ENCODE data around the gene TFEB. TPM values are rescaled to one million over a fixed set of nuclear protein-coding genes. Genes with fewer than 3 reads are reported as not detected.

TFEB gene
- total RNA-seq, 2 donors from 2014 or later = 16.9 to 21.7 TPM

DNA sequence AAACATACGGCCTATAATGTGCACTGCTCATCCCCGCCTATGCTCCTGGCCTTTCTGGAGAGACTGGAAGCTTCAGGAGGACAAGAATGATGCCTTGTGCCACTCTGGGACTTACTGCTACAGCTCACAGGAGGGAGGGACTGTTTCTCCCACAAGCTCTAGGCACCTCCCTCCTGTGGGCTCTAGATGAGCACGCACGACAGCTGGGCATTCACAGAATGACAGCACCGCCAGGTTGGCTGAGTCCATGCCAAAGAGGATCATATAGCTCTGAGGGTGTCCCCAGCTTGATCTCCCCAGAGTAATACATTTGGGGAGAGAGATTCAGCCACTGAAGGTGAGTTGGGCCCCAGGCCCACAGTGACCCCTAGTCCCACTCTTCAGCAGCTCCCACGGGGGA is 21.9 kb upstream of the TFEB start:
- TF ChIP-seq, protein P1, sequence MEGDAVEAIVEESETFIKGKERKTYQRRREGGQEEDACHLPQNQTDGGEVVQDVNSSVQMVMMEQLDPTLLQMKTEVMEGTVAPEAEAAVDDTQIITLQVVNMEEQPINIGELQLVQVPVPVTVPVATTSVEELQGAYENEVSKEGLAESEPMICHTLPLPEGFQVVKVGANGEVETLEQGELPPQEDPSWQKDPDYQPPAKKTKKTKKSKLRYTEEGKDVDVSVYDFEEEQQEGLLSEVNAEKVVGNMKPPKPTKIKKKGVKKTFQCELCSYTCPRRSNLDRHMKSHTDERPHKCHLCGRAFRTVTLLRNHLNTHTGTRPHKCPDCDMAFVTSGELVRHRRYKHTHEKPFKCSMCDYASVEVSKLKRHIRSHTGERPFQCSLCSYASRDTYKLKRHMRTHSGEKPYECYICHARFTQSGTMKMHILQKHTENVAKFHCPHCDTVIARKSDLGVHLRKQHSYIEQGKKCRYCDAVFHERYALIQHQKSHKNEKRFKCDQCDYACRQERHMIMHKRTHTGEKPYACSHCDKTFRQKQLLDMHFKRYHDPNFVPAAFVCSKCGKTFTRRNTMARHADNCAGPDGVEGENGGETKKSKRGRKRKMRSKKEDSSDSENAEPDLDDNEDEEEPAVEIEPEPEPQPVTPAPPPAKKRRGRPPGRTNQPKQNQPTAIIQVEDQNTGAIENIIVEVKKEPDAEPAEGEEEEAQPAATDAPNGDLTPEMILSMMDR (IDR thresholded peaks at IDR 0.05) = no peak
- intact Hi-C loops (cut with DNase I) = no loop called here
- H3K36me3 ChIP-seq = no peaks in the 10 kb centered on the region
- H3K27me3 ChIP-seq = no peaks in the 10 kb centered on the region
- no peak overlapping the region for H3K27ac ChIP-seq
- DNase-seq = no peak
- H3K4me1 ChIP-seq = no peaks in the 10 kb centered on the region
- H3K9ac ChIP-seq (ENCODE audit: low read depth in 2 of 2, low read length in 2 of 2) = no peak overlapping the region
- H3K4me3 ChIP-seq = no peak overlapping the region
- H3K9me3 ChIP-seq = no peaks in the 10 kb centered on the region

DNA sequence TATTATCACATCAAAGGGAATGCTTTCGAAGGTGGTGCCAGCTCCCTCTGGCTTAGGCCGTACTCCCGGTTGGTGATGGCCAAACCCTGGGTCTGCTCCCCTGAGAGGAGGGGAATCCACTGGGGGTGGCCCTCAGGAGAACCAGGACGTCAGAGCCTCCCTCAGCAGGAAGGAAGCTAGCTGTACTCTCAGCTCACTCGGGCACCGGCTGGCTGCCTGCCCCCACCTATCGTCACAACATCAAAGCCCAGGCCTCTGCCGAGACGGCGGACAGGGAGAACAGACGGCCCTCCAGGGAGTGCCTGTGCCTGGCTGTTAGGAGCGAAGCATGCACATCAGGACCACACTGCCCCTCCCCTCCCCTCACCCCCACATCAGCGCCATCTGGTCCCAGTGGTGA is 20.9 kb upstream of the TFEB start:
- no peak for DNase-seq
- Histone ChIP-seq H3K27me3 (no peaks in the 10 kb centered on the region), H3K4me1 (no peaks in the 10 kb centered on the region), H3K9me3 (no peaks in the 10 kb centered on the region), H3K9ac (ENCODE audit: low read depth in 2 of 2, low read length in 2 of 2) (no peak overlapping the region), H3K36me3 (no peaks in the 10 kb centered on the region), H3K27ac (no peak overlapping the region), H3K4me3 (no peak overlapping the region)
- intact Hi-C loops (cut with DNase I) = no loop called here
- TF ChIP-seq, protein P1 (IDR thresholded peaks at IDR 0.05) = no peak

DNA sequence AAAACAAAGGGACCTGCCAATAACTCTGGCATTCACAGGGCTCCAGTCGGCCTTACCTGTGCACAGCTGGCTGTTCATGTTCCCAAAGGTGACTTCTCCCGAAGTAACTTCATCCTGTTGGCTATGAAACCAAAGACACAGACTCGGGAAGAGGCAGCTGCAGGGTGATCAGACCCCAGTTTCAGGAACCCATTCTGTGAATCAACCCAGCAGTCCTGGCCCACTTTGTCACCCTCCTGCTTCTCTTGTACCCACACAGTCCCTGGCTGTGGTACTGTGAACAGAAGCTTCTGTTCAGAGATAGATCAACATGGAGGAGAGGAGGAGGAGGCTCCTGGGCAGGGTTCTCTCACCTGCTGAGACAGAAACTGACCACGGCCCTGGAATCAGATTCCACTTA is 20.5 kb upstream of the TFEB start:
- TF ChIP-seq, protein P1 (IDR thresholded peaks at IDR 0.05) = no peak
- Histone ChIP-seq H3K4me3 (no peak overlapping the region), H3K4me1 (no peaks in the 10 kb centered on the region), H3K36me3 (no peaks in the 10 kb centered on the region), H3K9ac (ENCODE audit: low read depth in 2 of 2, low read length in 2 of 2) (no peak overlapping the region), H3K9me3 (no peaks in the 10 kb centered on the region), H3K27me3 (no peaks in the 10 kb centered on the region), H3K27ac (no peak overlapping the region)
- no peak for DNase-seq
- intact Hi-C loops (cut with DNase I) = no loop called here

DNA sequence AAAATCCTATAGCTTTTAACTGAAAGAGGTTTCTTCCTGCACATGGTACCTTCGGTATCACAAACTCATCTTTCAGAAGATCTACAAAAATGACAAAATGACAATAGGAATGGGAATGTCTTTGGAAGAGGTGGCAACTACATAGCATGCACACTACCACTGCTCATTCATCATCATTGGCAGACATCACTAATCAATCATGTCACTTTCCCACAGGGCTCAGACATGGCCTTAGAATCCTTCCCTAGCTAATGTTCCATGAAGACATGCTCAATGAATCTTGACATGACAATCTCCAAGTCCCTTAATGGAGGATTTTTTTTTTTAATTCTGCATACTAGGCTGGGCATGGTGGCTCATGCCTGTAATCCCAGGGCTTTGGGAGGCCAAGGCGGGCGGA is 15.0 kb upstream of the TFEB start:
- TF ChIP-seq, protein P1 (IDR thresholded peaks at IDR 0.05) = no peak
- no peak overlapping the region for H3K4me3 ChIP-seq
- no peaks in the 10 kb centered on the region for H3K9me3 ChIP-seq
- no peaks in the 10 kb centered on the region for H3K36me3 ChIP-seq
- H3K9ac ChIP-seq (ENCODE audit: low read depth in 2 of 2, low read length in 2 of 2) = no peak overlapping the region
- H3K4me1 ChIP-seq = no peaks in the 10 kb centered on the region
- no peaks in the 10 kb centered on the region for H3K27me3 ChIP-seq
- intact Hi-C loops (cut with DNase I) = no loop called here
- no peak overlapping the region for H3K27ac ChIP-seq
- no peak for DNase-seq

DNA sequence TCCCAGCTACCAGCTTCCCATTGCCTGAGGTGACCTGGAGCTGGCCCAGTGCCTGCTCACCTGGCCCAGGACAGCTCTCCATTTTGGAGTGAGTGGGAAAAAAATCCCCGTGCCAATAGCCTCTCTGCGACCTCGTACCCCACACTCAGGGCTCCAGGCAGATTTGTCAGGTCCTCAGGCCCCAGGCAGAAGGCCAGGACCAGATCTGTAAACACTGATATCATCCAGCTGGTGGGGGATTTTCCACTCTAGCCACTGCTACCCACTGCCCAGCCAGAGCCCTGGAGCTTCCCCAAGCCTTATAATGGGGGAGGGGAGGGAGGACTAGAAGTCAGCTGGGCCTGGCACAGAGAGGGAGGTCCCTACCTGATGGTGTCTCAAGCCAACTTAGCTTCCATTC is 13.1 kb upstream of the TFEB start:
- TF ChIP-seq, protein P1 (IDR thresholded peaks at IDR 0.05) = no peak
- Histone ChIP-seq H3K4me3 (no peak overlapping the region), H3K4me1 (no peaks in the 10 kb centered on the region), H3K9me3 (no peaks in the 10 kb centered on the region), H3K9ac (ENCODE audit: low read depth in 2 of 2, low read length in 2 of 2) (no peak overlapping the region), H3K27ac (no peak overlapping the region), H3K27me3 (no peaks in the 10 kb centered on the region), H3K36me3 (no peaks in the 10 kb centered on the region)
- DNase-seq = no peak
- intact Hi-C loops (cut with DNase I) = no loop called here

DNA sequence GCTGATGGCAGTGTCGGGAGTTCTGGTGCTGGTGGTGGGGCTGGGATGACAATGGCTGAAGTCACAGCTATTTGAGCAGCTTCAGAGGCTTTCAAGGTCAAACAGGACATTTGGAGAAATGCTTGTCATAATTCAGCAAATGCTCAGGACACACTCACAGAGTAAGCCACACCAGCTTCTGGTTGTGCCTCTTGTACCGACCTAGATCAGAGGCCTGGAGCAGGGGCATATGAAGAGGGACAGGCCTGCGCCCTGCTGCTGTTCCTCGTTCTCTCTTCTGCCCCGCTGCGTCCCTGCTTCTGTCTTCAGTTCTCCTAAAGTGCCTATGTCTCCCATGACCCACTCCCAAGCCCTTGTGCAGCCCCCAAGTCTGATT is 12.7 kb upstream of the TFEB start:
- Histone ChIP-seq H3K36me3 (no peaks in the 10 kb centered on the region), H3K4me1 (no peaks in the 10 kb centered on the region), H3K9me3 (no peaks in the 10 kb centered on the region), H3K4me3 (no peak overlapping the region), H3K27ac (no peak overlapping the region), H3K27me3 (no peaks in the 10 kb centered on the region), H3K9ac (ENCODE audit: low read depth in 2 of 2, low read length in 2 of 2) (no peak overlapping the region)
- intact Hi-C loops (cut with DNase I) = no loop called here
- no peak for DNase-seq
- TF ChIP-seq, protein P1 (IDR thresholded peaks at IDR 0.05) = no peak
